Measurements from ENCODE around the gene ATPAF1. TPM values are rescaled to one million over a fixed set of nuclear protein-coding genes. Genes with fewer than 3 reads are reported as not detected.

The ATPAF1 gene
- total RNA-seq, 1 donor from 2014 or later = 19.3 TPM

DNA sequence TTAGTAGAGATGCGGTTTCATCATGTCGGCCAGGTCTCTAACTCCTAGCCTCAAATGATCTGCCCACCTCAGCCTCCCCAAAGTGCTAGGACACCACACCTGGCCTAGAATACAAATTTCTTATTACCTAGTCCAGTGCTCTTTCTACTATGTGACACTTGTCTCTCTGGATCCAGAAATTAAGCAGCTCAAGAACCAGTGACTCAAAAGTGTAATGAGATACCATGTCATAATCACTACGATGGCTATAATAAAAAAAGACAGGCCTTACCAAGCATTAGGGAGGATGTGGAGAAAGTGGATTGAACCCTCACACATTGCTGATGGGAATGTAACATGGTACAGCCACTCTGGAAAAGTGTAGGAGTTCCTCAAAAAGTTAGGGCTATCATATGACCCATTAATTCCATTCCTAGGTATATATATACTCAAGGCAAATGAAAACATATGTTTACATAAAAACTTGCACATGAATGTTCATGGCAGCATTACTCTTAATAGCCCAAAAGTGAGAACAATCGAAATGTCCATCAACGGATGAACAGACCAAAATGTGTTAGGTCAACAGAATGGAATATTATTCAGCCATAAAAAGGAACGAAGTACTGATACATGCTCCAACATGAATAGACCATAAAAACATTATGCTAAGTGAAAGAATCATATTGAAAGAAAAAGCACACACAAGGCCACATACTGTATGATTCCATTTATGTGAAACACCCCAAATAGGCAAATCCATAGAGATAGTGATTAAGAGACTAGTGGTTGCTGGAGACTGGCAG is 11.8 kb upstream of the ATPAF1 start:
- FAIRE-seq = no peak
- H3K36me3 ChIP-seq (ENCODE audit: insufficient read depth, low read length) = peaks cover 26% of the 10 kb centered on the region

DNA sequence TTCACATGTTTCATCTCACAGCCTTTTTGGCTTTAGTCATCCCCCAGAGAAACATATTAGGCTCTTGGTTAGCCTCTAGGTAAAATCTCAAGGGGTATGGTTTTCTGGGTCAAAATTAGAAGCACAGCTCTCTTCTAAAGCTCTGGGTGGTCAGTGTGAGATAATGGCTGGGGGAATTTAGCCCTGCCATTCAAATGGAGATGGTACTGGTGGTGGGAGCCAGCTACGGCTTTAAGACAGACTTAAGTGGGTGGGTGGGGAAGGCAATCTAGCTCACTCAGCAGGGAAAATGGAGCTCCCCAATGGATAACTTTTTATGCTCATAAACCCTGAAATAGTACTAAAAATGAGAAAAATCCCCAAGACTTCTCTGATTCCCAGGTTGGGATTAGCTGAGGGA is 9.2 kb upstream of the ATPAF1 start:
- Histone ChIP-seq H3K9ac (ENCODE audit: low read length) (no peak overlapping the region), H3K36me3 (ENCODE audit: insufficient read depth, low read length) (peaks cover 11% of the 10 kb centered on the region), H3K4me2 (ENCODE audit: low read length) (no peak overlapping the region), H2AFZ (ENCODE audit: low read depth, low read length) (no peak overlapping the region), H4K20me1 (ENCODE audit: insufficient read depth, low read length) (no peaks in the 10 kb centered on the region), H3K79me2 (ENCODE audit: insufficient read depth, low read length) (no peaks in the 10 kb centered on the region), H3K27me3 (ENCODE audit: insufficient read depth, low read length) (no peaks in the 10 kb centered on the region), H3K4me3 (ENCODE audit: insufficient read depth, low read depth, low read length) (no peak overlapping the region), H3K27ac (ENCODE audit: low read depth, low read length) (no peak overlapping the region), H3K9me3 (ENCODE audit: insufficient read depth, low read depth, low read length) (no peaks in the 10 kb centered on the region), H3K4me1 (ENCODE audit: insufficient read depth, low read length) (peaks cover 3% of the 10 kb centered on the region)
- Mint-ChIP-seq H3K27me3 (ENCODE audit: low read depth, unreplicated experiment) (no peaks in the 10 kb centered on the region), H3K4me3 (ENCODE audit: unreplicated experiment) (no peak overlapping the region), H3K27ac (ENCODE audit: unreplicated experiment) (no peak overlapping the region), H3K36me3 (ENCODE audit: low read depth, unreplicated experiment) (peaks cover 22% of the 10 kb centered on the region), H3K4me1 (ENCODE audit: low read depth, unreplicated experiment) (peaks cover 22% of the 10 kb centered on the region), H3K9me3 (ENCODE audit: unreplicated experiment) (no peaks in the 10 kb centered on the region)
- DNase-seq (ENCODE audit: low read depth) = no peak
- no peak for FAIRE-seq
- no peak for TF ChIP-seq EZH2 (IDR thresholded peaks at IDR 0.05; ENCODE audit: insufficient read depth, low read length)
- TF ChIP-seq, protein P1, sequence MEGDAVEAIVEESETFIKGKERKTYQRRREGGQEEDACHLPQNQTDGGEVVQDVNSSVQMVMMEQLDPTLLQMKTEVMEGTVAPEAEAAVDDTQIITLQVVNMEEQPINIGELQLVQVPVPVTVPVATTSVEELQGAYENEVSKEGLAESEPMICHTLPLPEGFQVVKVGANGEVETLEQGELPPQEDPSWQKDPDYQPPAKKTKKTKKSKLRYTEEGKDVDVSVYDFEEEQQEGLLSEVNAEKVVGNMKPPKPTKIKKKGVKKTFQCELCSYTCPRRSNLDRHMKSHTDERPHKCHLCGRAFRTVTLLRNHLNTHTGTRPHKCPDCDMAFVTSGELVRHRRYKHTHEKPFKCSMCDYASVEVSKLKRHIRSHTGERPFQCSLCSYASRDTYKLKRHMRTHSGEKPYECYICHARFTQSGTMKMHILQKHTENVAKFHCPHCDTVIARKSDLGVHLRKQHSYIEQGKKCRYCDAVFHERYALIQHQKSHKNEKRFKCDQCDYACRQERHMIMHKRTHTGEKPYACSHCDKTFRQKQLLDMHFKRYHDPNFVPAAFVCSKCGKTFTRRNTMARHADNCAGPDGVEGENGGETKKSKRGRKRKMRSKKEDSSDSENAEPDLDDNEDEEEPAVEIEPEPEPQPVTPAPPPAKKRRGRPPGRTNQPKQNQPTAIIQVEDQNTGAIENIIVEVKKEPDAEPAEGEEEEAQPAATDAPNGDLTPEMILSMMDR (IDR thresholded peaks at IDR 0.05; ENCODE audit: insufficient read depth, low read depth, low read length) = no peak

More for the DNA sequence above, 11.8 kb upstream of the ATPAF1 start:
- H3K9me3 Mint-ChIP-seq (ENCODE audit: unreplicated experiment) = no peaks in the 10 kb centered on the region
- no peak overlapping the region for H3K27ac Mint-ChIP-seq (ENCODE audit: unreplicated experiment)
- DNase-seq (ENCODE audit: low read depth) = no peak
- no peak for TF ChIP-seq EZH2 (IDR thresholded peaks at IDR 0.05; ENCODE audit: insufficient read depth, low read length)
- TF ChIP-seq, protein P1 (IDR thresholded peaks at IDR 0.05; ENCODE audit: insufficient read depth, low read depth, low read length) = no peak
- no peaks in the 10 kb centered on the region for H3K27me3 ChIP-seq (ENCODE audit: insufficient read depth, low read length)
- H3K4me2 ChIP-seq (ENCODE audit: low read length) = no peak overlapping the region
- no peak overlapping the region for H3K4me3 ChIP-seq (ENCODE audit: insufficient read depth, low read depth, low read length)
- no peak overlapping the region for H3K9ac ChIP-seq (ENCODE audit: low read length)
- no peaks in the 10 kb centered on the region for H4K20me1 ChIP-seq (ENCODE audit: insufficient read depth, low read length)
- no peak overlapping the region for H3K4me3 Mint-ChIP-seq (ENCODE audit: unreplicated experiment)
- H3K27ac ChIP-seq (ENCODE audit: low read depth, low read length) = no peak overlapping the region
- no peak overlapping the region for H2AFZ ChIP-seq (ENCODE audit: low read depth, low read length)
- H3K27me3 Mint-ChIP-seq (ENCODE audit: low read depth, unreplicated experiment) = no peaks in the 10 kb centered on the region
- H3K79me2 ChIP-seq (ENCODE audit: insufficient read depth, low read length) = no peaks in the 10 kb centered on the region
- peaks cover 22% of the 10 kb centered on the region for H3K4me1 Mint-ChIP-seq (ENCODE audit: low read depth, unreplicated experiment)
- no peaks in the 10 kb centered on the region for H3K9me3 ChIP-seq (ENCODE audit: insufficient read depth, low read depth, low read length)
- H3K36me3 Mint-ChIP-seq (ENCODE audit: low read depth, unreplicated experiment) = peaks cover 19% of the 10 kb centered on the region
- no peaks in the 10 kb centered on the region for H3K4me1 ChIP-seq (ENCODE audit: insufficient read depth, low read length)

DNA sequence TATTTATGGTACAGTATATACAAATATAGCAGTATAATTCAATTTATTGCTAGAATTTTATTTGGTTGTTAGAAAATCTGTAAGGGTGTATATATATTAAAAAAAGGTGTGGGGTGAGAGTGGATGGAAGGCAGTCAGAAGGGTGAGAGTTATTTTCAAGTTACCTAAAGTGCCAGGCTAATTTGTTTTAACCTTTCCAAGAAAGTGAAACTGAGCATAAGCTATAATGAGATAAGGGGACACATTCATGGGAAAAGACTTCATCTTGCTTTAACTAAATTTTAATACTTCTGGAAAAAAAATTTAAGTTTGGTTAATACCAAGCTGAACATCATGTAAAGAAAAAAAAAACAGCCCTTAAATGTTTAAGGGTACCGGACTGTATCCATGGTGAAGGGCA is 8.4 kb upstream of the ATPAF1 start:
- Mint-ChIP-seq H3K27ac (ENCODE audit: unreplicated experiment) (peak overlapping the region; percentile 58), H3K27me3 (ENCODE audit: low read depth, unreplicated experiment) (no peaks in the 10 kb centered on the region), H3K4me1 (ENCODE audit: low read depth, unreplicated experiment) (peaks cover 22% of the 10 kb centered on the region), H3K4me3 (ENCODE audit: unreplicated experiment) (no peak overlapping the region), H3K9me3 (ENCODE audit: unreplicated experiment) (no peaks in the 10 kb centered on the region), H3K36me3 (ENCODE audit: low read depth, unreplicated experiment) (peaks cover 18% of the 10 kb centered on the region)
- H3K27me3 ChIP-seq (ENCODE audit: insufficient read depth, low read length) = no peaks in the 10 kb centered on the region
- no peak overlapping the region for H3K9ac ChIP-seq (ENCODE audit: low read length)
- no peaks in the 10 kb centered on the region for H3K9me3 ChIP-seq (ENCODE audit: insufficient read depth, low read depth, low read length)
- H4K20me1 ChIP-seq (ENCODE audit: insufficient read depth, low read length) = no peaks in the 10 kb centered on the region
- FAIRE-seq = no peak
- peaks cover 6% of the 10 kb centered on the region for H3K36me3 ChIP-seq (ENCODE audit: insufficient read depth, low read length)
- H3K27ac ChIP-seq (ENCODE audit: low read depth, low read length) = no peak overlapping the region
- H3K4me3 ChIP-seq (ENCODE audit: insufficient read depth, low read depth, low read length) = no peak overlapping the region
- H2AFZ ChIP-seq (ENCODE audit: low read depth, low read length) = no peak overlapping the region
- H3K4me2 ChIP-seq (ENCODE audit: low read length) = no peak overlapping the region
- TF ChIP-seq, protein P1 (IDR thresholded peaks at IDR 0.05; ENCODE audit: insufficient read depth, low read depth, low read length) = no peak
- no peak for TF ChIP-seq EZH2 (IDR thresholded peaks at IDR 0.05; ENCODE audit: insufficient read depth, low read length)
- H3K4me1 ChIP-seq (ENCODE audit: insufficient read depth, low read length) = peaks cover 3% of the 10 kb centered on the region
- DNase-seq (ENCODE audit: low read depth) = no peak
- H3K79me2 ChIP-seq (ENCODE audit: insufficient read depth, low read length) = no peaks in the 10 kb centered on the region
